Lower lobe of right lung (tissue), 2 donors: Measurements from ENCODE around the gene LMAN2L. TPM values are rescaled to one million over a fixed set of nuclear protein-coding genes. Genes with fewer than 3 reads are reported as not detected.

Experiments
- ATAC-seq, 2 donors: fragments of 200-7000 bp; cut with Tn5 transposase; one replicate each; pipeline ENCODE4 v1.9.1; 2020 to 2022; ENCODE audit warnings: mild to moderate bottlenecking in 2 of 2, moderate library complexity in 2 of 2
- DNase-seq: peaks from one replicate; pipeline ENCODE4 v3.0.0-alpha.2; 2020
- H3K27ac ChIP-seq: fragments of 200-600 bp; one replicate; pipeline ENCODE4 v1.8.0; 2022
- H3K27me3 ChIP-seq: fragments of 200-600 bp; one replicate; pipeline ENCODE4 v1.8.0; 2022; ENCODE audit warnings: low read depth
- H3K36me3 ChIP-seq: fragments of 200-600 bp; one replicate; pipeline ENCODE4 v1.8.0; 2022; ENCODE audit warnings: mild to moderate bottlenecking
- H3K4me1 ChIP-seq: fragments of 200-600 bp; one replicate; pipeline ENCODE4 v1.8.0; 2022
- H3K4me3 ChIP-seq: fragments of 200-600 bp; one replicate; pipeline ENCODE4 v1.8.0; 2022; ENCODE audit warnings: mild to moderate bottlenecking
- H3K9me3 ChIP-seq: fragments of 200-600 bp; one replicate; pipeline ENCODE4 v1.8.0; 2022
- CTCF ChIP-seq: fragments of 200-600 bp; IDR thresholded peaks from one replicate; pipeline ENCODE4 v1.8.0; 2022; ENCODE audit warnings: antibody characterized with exemption, mild to moderate bottlenecking
- intact Hi-C: fragments of 100-400 bp; cut with DNase I; formaldehyde crosslinking; loops from one replicate; pipeline ENCODE4 v1.11.0; 2022
- total RNA-seq: library from RNA; stranded (reverse); fragmentation: NEBNext Ultra II Directional; extraction: Animal tissue kit (Norgen Biotek cat#: 25700); gene quantifications from one replicate; pipeline ENCODE4 v1.2.1, GENCODE V29; 2021
- donor health status: DM: no; HTN: yes; CAD: no; lungs with severe emphysema.

Gene LMAN2L
- total RNA-seq, 1 donor from 2014 or later: 20.9 TPM

GRCh38 chr2:96693286-96694200, 46.3 kb downstream of the LMAN2L start:
- TF ChIP-seq CTCF: no peak
- Histone ChIP-seq H3K4me3 (no peak overlapping the region), H3K4me1 (no peaks in the 10 kb centered on the region), H3K36me3 (no peaks in the 10 kb centered on the region), H3K27me3 (no peaks in the 10 kb centered on the region), H3K27ac (peak overlapping the region; percentile 65), H3K9me3 (no peaks in the 10 kb centered on the region)
- ATAC-seq (no peak), DNase-seq (no peak)
- intact Hi-C loops: no loop called here

GRCh38 chr2:96692094-96692971, 47.5 kb downstream of the LMAN2L start:
- peak; percentile 82 for ATAC-seq
- TF ChIP-seq CTCF: no peak
- H3K4me3 ChIP-seq: no peak overlapping the region
- intact Hi-C loops: no loop called here
- no peaks in the 10 kb centered on the region for H3K9me3 ChIP-seq
- no peaks in the 10 kb centered on the region for H3K4me1 ChIP-seq
- H3K27ac ChIP-seq: peak overlapping the region; percentile 65
- H3K27me3 ChIP-seq: no peaks in the 10 kb centered on the region
- H3K36me3 ChIP-seq: no peaks in the 10 kb centered on the region
- peak; percentile 80 for DNase-seq

GRCh38 chr2:96691022-96691612, 48.7 kb downstream of the LMAN2L start:
- Histone ChIP-seq H3K4me3 (no peak overlapping the region), H3K27ac (peak overlapping the region; percentile 65), H3K36me3 (no peaks in the 10 kb centered on the region), H3K9me3 (no peaks in the 10 kb centered on the region), H3K4me1 (peaks cover under 1% of the 10 kb centered on the region), H3K27me3 (no peaks in the 10 kb centered on the region)
- ATAC-seq (no peak), DNase-seq (no peak)
- intact Hi-C loops: no loop called here
- no peak for TF ChIP-seq CTCF

- no peak for DNase-seq
- H3K27me3 ChIP-seq: no peaks in the 10 kb centered on the region
These were observed 49.4 kb downstream of the LMAN2L start for GRCh38 chr2:96690306-96691021.

More at GRCh38 chr2:96690306-96691021, 49.4 kb downstream of the LMAN2L start:
- Histone ChIP-seq H3K27ac (no peak overlapping the region), H3K36me3 (no peaks in the 10 kb centered on the region), H3K4me3 (no peak overlapping the region), H3K4me1 (peaks cover 7% of the 10 kb centered on the region), H3K9me3 (no peaks in the 10 kb centered on the region)
- ATAC-seq: peak in 1 of 2 donors; percentile 8
- intact Hi-C loops: no loop called here
- no peak for TF ChIP-seq CTCF
